ENCODE measurements around the gene APLF. TPM values are rescaled to one million over a fixed set of nuclear protein-coding genes. Genes with fewer than 3 reads are reported as not detected.
"Not testable (repeated sequence)": the region's sequence is repeated elsewhere in the genome, so short reads cannot be mapped to it uniquely, and the experiment has no call there.

Gene APLF
- total RNA-seq, 2 experiments from 2014 or later, result 2.5 to 4.3 TPM

DNA sequence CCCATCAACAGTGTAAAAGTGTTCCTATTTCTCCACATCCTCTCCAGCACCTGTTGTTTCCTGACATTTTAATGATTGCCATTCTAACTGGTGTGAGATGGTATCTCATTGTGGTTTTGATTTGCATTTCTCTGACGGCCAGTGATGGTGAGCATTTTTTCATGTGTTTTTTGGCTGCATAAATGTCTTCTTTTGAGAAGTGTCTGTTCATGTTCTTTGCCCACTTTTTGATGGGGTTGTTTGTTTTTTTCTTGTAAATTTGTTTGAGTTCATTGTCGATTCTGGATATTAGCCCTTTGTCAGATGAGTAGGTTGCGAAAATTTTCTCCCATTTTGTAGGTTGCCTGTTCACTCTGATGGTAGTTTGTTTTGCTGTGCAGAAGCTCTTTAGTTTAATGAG lies 21.0 kb upstream of the APLF start:
- ATAC-seq; H3K4me1 Mint-ChIP-seq; H3K9me3 Mint-ChIP-seq (ENCODE audit: low read depth); DNase-seq; intact Hi-C loops (cut with DNase I, micrococcal nuclease); H3K36me3 Mint-ChIP-seq (ENCODE audit: low read depth); POLR2A ChIA-PET; H3K27ac Mint-ChIP-seq; CTCF ChIA-PET; H3K4me3 Mint-ChIP-seq; H3K27me3 Mint-ChIP-seq: not testable (repeated sequence)

DNA sequence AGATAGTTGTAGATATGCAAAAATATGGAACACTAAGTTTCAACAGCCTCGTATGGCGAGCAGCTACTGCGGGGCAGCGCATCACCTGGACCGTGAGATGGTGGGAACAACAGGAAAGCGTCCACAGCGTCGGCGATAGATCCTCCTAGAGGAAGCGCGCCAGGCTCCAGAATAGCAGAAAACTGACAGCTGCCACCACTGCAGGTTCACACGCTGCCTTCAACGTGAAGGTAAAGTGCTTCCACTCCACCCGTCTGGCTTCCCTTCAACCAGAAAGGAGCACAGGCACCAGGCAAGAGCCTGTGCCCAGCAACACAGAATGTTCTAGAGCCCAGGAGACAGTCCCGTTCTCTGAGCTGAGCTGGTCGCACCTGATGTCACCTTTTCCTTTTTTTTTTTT lies 20.3 kb upstream of the APLF start:
- Mint-ChIP-seq H3K4me3 (no peak overlapping the region), H3K27ac (no peak overlapping the region), H3K36me3 (ENCODE audit: low read depth) (no peaks in the 10 kb centered on the region), H3K4me1 (peaks cover 1% of the 10 kb centered on the region), H3K9me3 (ENCODE audit: low read depth) (no peaks in the 10 kb centered on the region), H3K27me3 (peaks cover 2% of the 10 kb centered on the region)
- DNase-seq, result no peak
- POLR2A ChIA-PET, result no interaction called here
- CTCF ChIA-PET, result no interaction called here
- ATAC-seq, result no peak
- intact Hi-C loops (cut with DNase I, micrococcal nuclease), result no loop called here

DNA sequence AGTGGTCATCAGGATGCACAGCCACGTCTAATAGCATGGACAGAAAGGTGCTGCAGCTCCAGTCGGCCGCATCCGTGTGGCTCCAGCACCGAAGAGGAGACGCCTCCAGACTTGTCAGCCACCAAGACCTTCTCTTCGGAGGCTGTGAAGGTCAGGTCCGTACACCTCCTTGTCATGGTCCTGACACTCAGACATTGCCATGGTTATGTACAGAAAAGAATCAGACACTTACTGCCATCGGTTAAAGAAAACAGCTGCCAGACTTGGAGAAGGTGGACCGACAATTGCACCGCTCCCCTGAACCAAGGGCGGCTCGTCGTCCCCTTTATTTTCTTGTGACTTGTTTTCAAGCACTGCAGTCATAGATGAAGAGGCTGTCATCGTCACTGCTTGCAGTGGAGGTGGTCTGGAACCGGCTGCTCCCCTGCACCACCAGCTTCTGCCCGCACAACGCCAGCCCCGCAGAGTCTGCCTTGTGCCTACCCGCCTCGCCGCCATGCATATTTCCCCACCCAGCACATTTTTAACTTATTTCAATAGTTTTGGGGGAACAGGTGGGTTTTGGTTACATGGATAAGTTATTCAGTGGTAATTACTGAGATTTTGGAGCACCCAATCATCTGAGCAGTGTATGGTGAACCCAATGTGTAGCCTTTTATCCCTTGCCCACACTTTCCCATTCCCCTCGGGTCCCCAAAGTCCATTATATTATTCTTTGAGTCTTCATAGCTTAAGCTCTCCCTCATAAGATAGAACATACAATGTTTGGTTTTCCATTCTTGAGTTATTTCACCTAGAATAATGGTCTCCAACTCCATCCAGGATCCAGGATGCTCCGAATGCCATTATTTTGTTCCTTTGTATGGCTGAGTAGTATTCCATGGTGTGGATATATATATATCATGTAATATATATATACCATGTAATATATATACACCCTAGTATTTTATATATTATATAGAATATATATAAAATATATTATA lies 18.4 kb upstream of the APLF start:
- intact Hi-C loops (cut with DNase I, micrococcal nuclease), result no loop called here
- no peak overlapping the region for H3K27ac Mint-ChIP-seq
- peak; percentile 42 for DNase-seq
- POLR2A ChIA-PET, result no interaction called here
- H3K27me3 Mint-ChIP-seq, result no peaks in the 10 kb centered on the region
- H3K36me3 Mint-ChIP-seq (ENCODE audit: low read depth), result no peaks in the 10 kb centered on the region
- CTCF ChIA-PET, result interaction anchor here (0.6 kb wide), 1 partner anchor 359 kb away, joined by 3 read pairs; no protein-coding TSS in a partner anchor
- H3K4me1 Mint-ChIP-seq, result peaks cover 8% of the 10 kb centered on the region
- no peak overlapping the region for H3K4me3 Mint-ChIP-seq
- H3K9me3 Mint-ChIP-seq (ENCODE audit: low read depth), result no peaks in the 10 kb centered on the region
- peak; percentile 68 for ATAC-seq

DNA sequence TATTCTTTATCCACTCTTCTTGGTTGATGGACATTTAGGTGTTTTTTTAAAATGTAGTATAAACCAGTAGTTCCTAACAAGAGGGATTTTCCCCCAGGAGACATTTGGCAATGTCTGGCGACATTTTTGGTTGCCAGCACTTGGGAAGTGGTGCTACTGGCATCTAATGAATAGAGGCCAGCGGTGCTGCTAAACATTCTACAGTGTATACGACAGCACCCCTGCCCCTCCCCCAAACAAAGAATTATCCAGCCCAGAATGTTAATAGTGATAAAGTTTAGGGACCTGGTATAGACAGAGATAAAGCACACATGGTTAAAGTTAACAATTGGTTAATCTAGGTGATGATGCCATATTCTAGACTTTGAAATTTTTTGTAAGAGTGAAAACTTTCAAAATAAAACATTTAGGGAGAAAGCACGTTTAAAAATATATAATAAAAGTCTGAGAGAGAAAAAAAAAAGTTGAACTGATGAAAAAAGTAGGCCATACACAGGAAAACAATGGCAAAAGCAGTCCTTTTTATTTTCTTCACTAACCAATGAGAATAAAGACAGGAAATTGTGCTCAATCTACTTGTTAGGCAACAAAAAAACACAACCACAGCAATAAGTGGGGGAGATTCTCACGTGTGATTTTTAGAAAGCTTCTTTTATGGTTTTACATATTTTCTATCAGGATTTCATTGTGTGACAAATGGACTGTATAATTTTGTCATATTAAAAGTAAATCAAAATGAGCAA lies 15.1 kb upstream of the APLF start:
- ChIA-PET CTCF (interaction anchor here (0.7 to 2.5 kb wide), 5 partner anchors 10 to 328 kb away, joined by 3 to 21 read pairs (median 5); no protein-coding TSS in a partner anchor), POLR2A (no interaction called here)
- intact Hi-C loops (cut with DNase I, micrococcal nuclease), result no loop called here

DNA sequence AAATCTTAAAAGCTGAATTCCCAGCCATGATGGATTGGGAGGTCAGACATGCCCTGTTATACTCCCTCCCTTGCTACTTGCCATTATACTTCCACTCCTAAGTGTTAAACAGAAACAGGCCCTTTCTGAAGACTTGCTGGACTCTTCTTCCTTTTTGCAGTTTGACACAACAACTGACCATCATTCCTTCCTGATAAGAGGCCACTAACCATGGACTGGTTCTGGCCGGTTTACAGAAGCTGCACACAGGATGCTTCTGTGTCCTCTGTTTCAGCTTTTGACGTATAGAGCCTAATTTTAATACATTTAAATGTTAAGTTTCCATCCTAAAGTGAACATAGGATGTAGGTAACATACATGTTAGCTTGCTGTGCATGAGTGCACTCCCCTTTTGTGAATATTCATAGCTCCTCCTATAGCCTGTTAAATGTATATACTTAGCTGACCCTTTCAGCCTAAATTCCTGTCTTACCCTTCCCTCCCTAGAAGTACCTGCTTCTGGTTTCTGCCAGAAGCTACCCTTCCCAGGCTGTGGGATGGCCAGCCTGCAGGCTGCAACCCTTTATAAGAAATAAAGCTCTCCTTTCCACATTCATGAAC lies 13.5 kb upstream of the APLF start:
- Mint-ChIP-seq H3K9me3 (ENCODE audit: low read depth) (no peaks in the 10 kb centered on the region), H3K4me3 (no peak overlapping the region), H3K27ac (no peak overlapping the region), H3K36me3 (ENCODE audit: low read depth) (no peaks in the 10 kb centered on the region), H3K27me3 (no peaks in the 10 kb centered on the region), H3K4me1 (peaks cover 8% of the 10 kb centered on the region)
- CTCF ChIA-PET, result interaction anchor here (1.2 to 2.5 kb wide), 4 partner anchors 10 to 255 kb away, joined by 5 to 21 read pairs (median 7); no protein-coding TSS in a partner anchor
- intact Hi-C loops (cut with DNase I, micrococcal nuclease), result no loop called here
- DNase-seq (no peak), ATAC-seq (no peak)
- POLR2A ChIA-PET, result no interaction called here

More for the DNA sequence above, 15.1 kb upstream of the APLF start:
- ATAC-seq, result no peak
- Mint-ChIP-seq H3K27me3 (no peaks in the 10 kb centered on the region), H3K4me3 (no peak overlapping the region), H3K9me3 (ENCODE audit: low read depth) (no peaks in the 10 kb centered on the region), H3K36me3 (ENCODE audit: low read depth) (no peaks in the 10 kb centered on the region), H3K4me1 (peaks cover 8% of the 10 kb centered on the region), H3K27ac (no peak overlapping the region)
- no peak for DNase-seq

DNA sequence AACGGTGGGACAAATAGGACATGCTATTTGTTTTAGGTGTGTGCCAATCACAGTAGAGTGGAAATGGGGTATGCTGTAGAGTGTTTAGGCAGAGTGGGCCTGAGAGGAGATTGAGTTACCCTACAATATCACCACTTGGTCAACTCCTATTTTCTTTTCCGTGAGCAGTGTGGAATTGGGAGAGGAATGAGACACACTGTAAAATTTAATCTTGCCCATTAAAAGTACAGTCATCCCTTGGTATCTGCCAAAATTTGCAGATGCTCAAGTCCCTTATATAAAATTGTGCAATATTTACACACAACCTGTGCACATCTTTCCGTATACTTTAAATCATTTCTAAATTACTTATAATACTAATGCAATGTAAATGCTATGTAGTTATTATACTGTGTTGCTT lies 12.7 kb upstream of the APLF start:
- Mint-ChIP-seq H3K9me3 (ENCODE audit: low read depth) (no peaks in the 10 kb centered on the region), H3K27ac (no peak overlapping the region), H3K4me3 (no peak overlapping the region), H3K27me3 (no peaks in the 10 kb centered on the region), H3K4me1 (peaks cover 10% of the 10 kb centered on the region), H3K36me3 (ENCODE audit: low read depth) (no peaks in the 10 kb centered on the region)
- ATAC-seq (no peak), DNase-seq (no peak)
- intact Hi-C loops (cut with DNase I, micrococcal nuclease), result no loop called here
- POLR2A ChIA-PET, result no interaction called here
- CTCF ChIA-PET, result interaction anchor here (1.2 to 2.5 kb wide), 2 partner anchors 12 to 254 kb away, joined by 5 to 9 read pairs; no protein-coding TSS in a partner anchor

DNA sequence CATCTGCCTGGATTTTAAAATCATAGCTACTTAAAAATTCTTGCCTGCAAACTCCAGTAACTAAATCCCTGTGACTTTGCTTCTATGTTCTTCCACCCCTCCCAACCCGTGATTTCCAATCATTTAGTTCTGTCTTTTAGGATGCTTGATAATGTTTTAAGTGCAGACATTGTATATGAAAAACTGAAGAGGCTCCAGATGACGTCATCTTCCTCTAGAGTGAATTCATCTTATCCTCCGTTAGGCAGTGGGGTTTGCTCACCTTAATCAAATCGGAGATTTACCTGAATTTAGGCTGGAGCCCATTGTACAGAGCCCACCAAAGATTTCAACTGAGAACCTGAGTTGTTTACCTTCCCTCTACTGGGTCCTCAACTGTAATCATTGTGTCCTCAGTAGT lies 11.2 kb upstream of the APLF start:
- no peaks in the 10 kb centered on the region for H3K36me3 Mint-ChIP-seq (ENCODE audit: low read depth)
- ATAC-seq, result no peak
- no peak overlapping the region for H3K27ac Mint-ChIP-seq
- H3K4me3 Mint-ChIP-seq, result no peak overlapping the region
- no peaks in the 10 kb centered on the region for H3K9me3 Mint-ChIP-seq (ENCODE audit: low read depth)
- ChIA-PET POLR2A (interaction anchor here (1.0 kb wide), 1 partner anchor 315 kb away, joined by 3 read pairs; no protein-coding TSS in a partner anchor), CTCF (interaction anchor here (0.7 kb wide), 2 partner anchors 317 to 344 kb away, joined by 3 read pairs; no protein-coding TSS in a partner anchor)
- DNase-seq, result no peak
- peaks cover 10% of the 10 kb centered on the region for H3K4me1 Mint-ChIP-seq
- intact Hi-C loops (cut with DNase I, micrococcal nuclease), result no loop called here
- no peaks in the 10 kb centered on the region for H3K27me3 Mint-ChIP-seq

DNA sequence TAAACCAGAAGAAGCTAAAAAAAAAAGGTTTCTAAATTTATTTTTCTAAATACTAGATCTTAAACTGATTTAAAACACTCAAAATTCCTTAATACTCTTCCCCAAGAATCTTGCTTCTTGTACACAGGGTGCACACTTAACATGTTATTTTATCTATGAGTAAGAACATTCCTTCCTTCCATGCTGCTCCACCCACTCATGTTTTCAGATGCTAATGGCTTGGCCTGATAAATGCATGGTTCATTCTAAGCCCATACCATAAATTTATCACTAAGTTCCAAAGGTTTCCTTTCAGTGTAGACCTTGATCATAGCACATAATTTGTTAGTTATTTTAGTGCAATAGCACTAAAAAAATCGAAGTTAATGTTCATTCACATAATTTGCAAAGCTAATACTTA lies 8.4 kb upstream of the APLF start:
- Mint-ChIP-seq H3K27ac (no peak overlapping the region), H3K4me3 (no peak overlapping the region), H3K27me3 (no peaks in the 10 kb centered on the region), H3K36me3 (ENCODE audit: low read depth) (no peaks in the 10 kb centered on the region), H3K4me1 (peaks cover 2% of the 10 kb centered on the region), H3K9me3 (ENCODE audit: low read depth) (no peaks in the 10 kb centered on the region)
- intact Hi-C loops (cut with DNase I, micrococcal nuclease), result no loop called here
- POLR2A ChIA-PET, result no interaction called here
- ATAC-seq (no peak), DNase-seq (no peak)
- CTCF ChIA-PET, result interaction anchor here (0.7 kb wide), 1 partner anchor 94 kb away, joined by 3 read pairs; the partner anchor contains the start of gene PLEK

DNA sequence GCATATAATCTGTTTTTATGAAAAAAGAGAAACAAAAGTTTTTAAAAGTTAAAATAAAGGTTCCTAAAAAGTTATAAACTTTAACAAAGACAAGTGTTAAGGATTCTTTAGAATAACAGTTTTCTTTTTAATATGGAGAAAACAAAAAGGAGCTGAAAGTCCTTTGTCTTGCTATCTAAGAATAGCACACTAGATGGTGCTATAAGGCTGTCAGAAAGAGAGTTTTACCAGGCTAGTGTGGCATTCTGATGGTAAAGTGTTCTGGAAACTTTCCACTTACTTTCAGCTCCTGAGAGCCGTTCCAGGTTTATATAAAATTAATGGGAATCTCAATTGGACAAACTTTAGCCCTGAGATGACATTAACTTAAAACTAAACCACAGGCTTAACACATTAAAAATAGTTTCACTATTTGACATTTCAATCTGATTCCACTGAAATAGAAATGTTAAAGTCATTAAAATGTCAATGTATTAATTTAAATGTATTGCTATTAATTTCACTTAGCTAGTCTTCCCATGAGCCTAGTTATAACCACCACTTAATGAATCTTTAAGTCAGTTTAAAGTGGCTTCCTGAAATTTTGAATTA lies 4.0 kb upstream of the APLF start:
- ChIA-PET POLR2A (no interaction called here), CTCF (interaction anchor here (0.6 to 5.6 kb wide), 69 partner anchors 8 to 937 kb away, joined by 3 to 51 read pairs (median 4); partner anchors contain the start of gene ARHGAP25)
- ATAC-seq (no peak), DNase-seq (no peak)
- Mint-ChIP-seq H3K36me3 (ENCODE audit: low read depth) (no peaks in the 10 kb centered on the region), H3K9me3 (ENCODE audit: low read depth) (no peaks in the 10 kb centered on the region), H3K27ac (no peak overlapping the region), H3K4me1 (peaks cover 28% of the 10 kb centered on the region), H3K4me3 (no peak overlapping the region), H3K27me3 (no peaks in the 10 kb centered on the region)
- intact Hi-C loops (cut with DNase I, micrococcal nuclease), result loop anchor here (1.0 to 10.0 kb wide), 6 partner anchors 25 to 843 kb away; no protein-coding TSS in a partner anchor

DNA sequence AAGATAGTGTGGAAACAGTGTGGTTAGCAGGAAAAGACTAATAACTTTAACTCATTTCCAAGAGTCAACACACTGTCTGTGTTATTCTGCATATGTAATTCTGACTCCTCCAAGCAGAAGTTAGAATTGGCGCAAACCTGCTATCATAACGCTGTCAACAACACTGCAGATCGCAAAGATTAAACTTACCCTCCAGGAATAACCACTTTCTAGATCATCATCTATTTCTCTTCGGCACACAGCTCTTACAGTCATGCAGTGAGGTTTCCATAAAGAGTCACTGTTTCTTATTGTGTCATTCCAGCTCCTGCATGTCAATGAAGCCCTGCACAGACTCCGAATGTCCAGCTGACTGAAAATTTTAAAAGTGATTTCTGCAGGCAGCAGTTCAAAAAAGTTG lies 2.7 kb upstream of the APLF start:
- no peaks in the 10 kb centered on the region for H3K27me3 Mint-ChIP-seq
- no peaks in the 10 kb centered on the region for H3K36me3 Mint-ChIP-seq (ENCODE audit: low read depth)
- DNase-seq (no peak), ATAC-seq (no peak)
- no peak overlapping the region for H3K4me3 Mint-ChIP-seq
- no peaks in the 10 kb centered on the region for H3K9me3 Mint-ChIP-seq (ENCODE audit: low read depth)
- intact Hi-C loops (cut with DNase I, micrococcal nuclease), result loop anchor here (2.0 to 10.0 kb wide), 6 partner anchors 50 to 1178 kb away; partner anchors contain the start of genes AAK1 (in 1 of the 2) and ETAA1 (in 1 of the 2)
- CTCF ChIA-PET, result interaction anchor here (0.6 to 5.6 kb wide), 21 partner anchors 11 to 549 kb away, joined by 3 to 51 read pairs (median 10); partner anchors contain the start of gene ARHGAP25
- POLR2A ChIA-PET, result interaction anchor here (0.6 kb wide), 1 partner anchor 276 kb away, joined by 3 read pairs; no protein-coding TSS in a partner anchor
- H3K27ac Mint-ChIP-seq, result no peak overlapping the region
- H3K4me1 Mint-ChIP-seq, result peaks cover 39% of the 10 kb centered on the region

Data from activated CD4-positive, alpha-beta T cell treated with anti-CD3 and anti-CD28 coated beads for 36 hours (primary cell).